Activated CD8-positive, alpha-beta memory T cell treated with anti-CD3 and anti-CD28 coated beads, Interleukin-2, amount 50 U/mL, for 24 hours (primary cell): ENCODE results near the gene GPD2.
"Not testable (repeated sequence)": the region's sequence is repeated elsewhere in the genome, so short reads cannot be mapped to it uniquely, and the experiment has no call there.

Experiments
- DNase-seq: peaks from one replicate; pipeline ENCODE4 v3.0.0-alpha.2; 2020; ENCODE audit errors: extremely low read depth

GPD2 gene

GRCh38 chr2:156590085-156590739 lies 154.0 kb downstream of the GPD2 start:
- no peak for DNase-seq

GRCh38 chr2:156592809-156593593 lies 156.8 kb downstream of the GPD2 start:
- no peak for DNase-seq

GRCh38 chr2:156593594-156593921 lies 157.4 kb downstream of the GPD2 start:
- DNase-seq, result no peak

- no peak for DNase-seq
Observed at GRCh38 chr2:156598563-156598962, 162.4 kb downstream of the GPD2 start.

GRCh38 chr2:156600196-156600595 lies 164.0 kb downstream of the GPD2 start:
- no peak for DNase-seq

GRCh38 chr2:156601855-156602551 lies 165.8 kb downstream of the GPD2 start:
- no peak for DNase-seq

- DNase-seq, result no peak
Observed at GRCh38 chr2:156602552-156602933, 166.4 kb downstream of the GPD2 start.

GRCh38 chr2:156615836-156616322 lies 179.7 kb downstream of the GPD2 start:
- DNase-seq, result no peak

GRCh38 chr2:156618071-156618470 lies 181.9 kb downstream of the GPD2 start:
- not testable (repeated sequence) for DNase-seq

GRCh38 chr2:156619021-156619539 lies 182.9 kb downstream of the GPD2 start:
- DNase-seq, result no peak

- no peak for DNase-seq
Observed at GRCh38 chr2:156622491-156622890, 186.3 kb downstream of the GPD2 start.

- DNase-seq, result no peak
Observed at GRCh38 chr2:156625360-156626170, 189.4 kb downstream of the GPD2 start.

GRCh38 chr2:156626931-156627330 lies 190.8 kb downstream of the GPD2 start:
- no peak for DNase-seq

- DNase-seq, result no peak
Observed at GRCh38 chr2:156630579-156631337, 194.6 kb downstream of the GPD2 start.

GRCh38 chr2:156635646-156636045 lies 199.5 kb downstream of the GPD2 start:
- DNase-seq, result no peak
